SK-N-SH (cell line): Measurements from ENCODE around the gene CHST12. TPM values are rescaled to one million over a fixed set of nuclear protein-coding genes. Genes with fewer than 3 reads are reported as not detected.

Experiments
- CTCF ChIA-PET: fragments of 300-600, 350-600 bp; formaldehyde crosslinking; extraction: SDS; loops from one replicate; lab custom pipeline; 2021; lab: Yijun Ruan, JAX
- POLR2A ChIA-PET: fragments of 350-600 bp; sonication (Branson Sonifier 250); formaldehyde crosslinking; extraction: SDS; loops from one replicate; lab custom pipeline; 2020; ENCODE audit warnings: antibody characterized with exemption, inconsistent platforms; lab: Yijun Ruan, JAX
- DNase-seq: peaks from one replicate; pipeline ENCODE4 v3.0.0; 2012
- H2AFZ ChIP-seq: fragments of 200-600 bp; sonication (generic); 2 replicates; pipeline ENCODE4 v1.8.1; 2016; ENCODE audit warnings: antibody characterized with exemption, mild to moderate bottlenecking, low read depth
- H3F3A ChIP-seq: fragments of 200-600 bp; sonication (generic); replicated peaks from 2 replicates; pipeline ENCODE3; 2016; ENCODE audit warnings: antibody characterized with exemption, mild to moderate bottlenecking; ENCODE audit not compliant: insufficient read depth
- H3K27ac ChIP-seq, 2 experiments: fragments of 200-500 bp in 1 of 2; fragments of 200-600 bp in 1 of 2; sonication (Bioruptor generic) in 1 of 2; sonication (generic), shearing (Covaris generic) in 1 of 2; 2 replicates each; pipeline versions ENCODE4 v1.5.1 to v1.6.1; 2014 to 2016; ENCODE audit warnings: low read depth in 2 of 2, inconsistent platforms in 1 of 2, low read length in 1 of 2, mild to moderate bottlenecking in 1 of 2, mixed read lengths in 1 of 2
- H3K27me3 ChIP-seq: fragments of 200-600 bp; sonication (generic), shearing (Covaris generic); 2 replicates; pipeline ENCODE4 v1.6.1; 2016; ENCODE audit warnings: mixed run types; ENCODE audit not compliant: insufficient read depth
- H3K36me3 ChIP-seq, 2 experiments: fragments of 200-500 bp in 1 of 2; fragments of 200-600 bp in 1 of 2; sonication (Bioruptor generic) in 1 of 2; sonication (generic) in 1 of 2; replicated peaks in 1 of 2; 2 replicates each; pipeline versions ENCODE3 to v1.5.1; 2014 to 2016; ENCODE audit warnings: low read length in 1 of 2, mild to moderate bottlenecking in 1 of 2; ENCODE audit not compliant: insufficient read depth in 2 of 2, control insufficient read depth in 1 of 2
- H3K4me1 ChIP-seq, 2 experiments: fragments of 200-500 bp in 1 of 2; fragments of 200-600 bp in 1 of 2; sonication (Bioruptor generic) in 1 of 2; sonication (generic), shearing (Covaris generic) in 1 of 2; 2 replicates each; pipeline versions ENCODE4 v1.5.1 to v1.6.1; 2014 to 2016; ENCODE audit warnings: low read depth in 1 of 2, low read length in 1 of 2, mixed run types in 1 of 2; ENCODE audit not compliant: insufficient read depth in 2 of 2, control insufficient read depth in 1 of 2
- H3K4me2 ChIP-seq: fragments of 200-600 bp; sonication (generic), shearing (Covaris generic); 2 replicates; pipeline ENCODE4 v1.6.1; 2017; ENCODE audit warnings: mixed run types
- H3K4me3 ChIP-seq, 2 experiments: fragments of 200-500 bp in 1 of 2; fragments of 200-600 bp in 1 of 2; sonication (Bioruptor generic) in 1 of 2; sonication (generic), shearing (Covaris generic) in 1 of 2; 2 replicates each; pipeline versions ENCODE4 v1.5.1 to v1.8.1; 2014 to 2016; ENCODE audit warnings: low read depth in 2 of 2, inconsistent platforms in 1 of 2, low read length in 1 of 2, mild to moderate bottlenecking in 1 of 2, mixed read lengths in 1 of 2, moderate library complexity in 1 of 2
- H3K79me2 ChIP-seq: fragments of 200-600 bp; sonication (generic); 2 replicates; pipeline ENCODE4 v1.8.1; 2017; ENCODE audit warnings: mild to moderate bottlenecking; ENCODE audit not compliant: insufficient read depth
- H3K9ac ChIP-seq: fragments of 200-600 bp; sonication (generic); 2 replicates; pipeline ENCODE4 v1.6.1; 2017; ENCODE audit warnings: mixed run types
- H3K9me2 ChIP-seq: fragments of 200-600 bp; sonication (generic); 2 replicates; pipeline ENCODE4 v1.6.1; 2017; ENCODE audit warnings: mixed run types
- H3K9me3 ChIP-seq: fragments of 200-600 bp; sonication (generic); 2 replicates; pipeline ENCODE4 v1.6.1; 2017; ENCODE audit warnings: mixed run types, mild to moderate bottlenecking, moderate library complexity
- H4K20me1 ChIP-seq: fragments of 200-600 bp; sonication (generic); 2 replicates; pipeline ENCODE4 v1.6.1; 2017; ENCODE audit warnings: mild to moderate bottlenecking, mixed run types; ENCODE audit not compliant: insufficient read depth
- CHD2 ChIP-seq: fragments of 150-350 bp; IDR thresholded peaks from 2 replicates; pipeline ENCODE4 v1.6.1; 2018; ENCODE audit warnings: low read length; ENCODE audit not compliant: partially characterized antibody
- CTCF ChIP-seq: fragments of 200-600 bp; sonication (generic); IDR thresholded peaks from 2 replicates; pipeline ENCODE4 v1.6.1; 2017; ENCODE audit warnings: antibody characterized with exemption, mild to moderate bottlenecking, moderate library complexity
- EP300 ChIP-seq, 2 experiments: IDR thresholded peaks; 2 replicates each; pipeline versions ENCODE4 v1.4.0 to v1.6.1; 2012; ENCODE audit warnings: borderline replicate concordance in 1 of 2, low read depth in 1 of 2, low read length in 1 of 2
- FOXJ3 ChIP-seq: sonication (generic); formaldehyde crosslinking; IDR thresholded peaks from 2 replicates; pipeline ENCODE4 v1.5.1; 2020; ENCODE audit warnings: mild to moderate bottlenecking, missing genetic modification reagents
- GABPA ChIP-seq: IDR thresholded peaks from 2 replicates; pipeline ENCODE4 v1.4.0; 2012; ENCODE audit warnings: low read depth, mild to moderate bottlenecking
- GATA2 ChIP-seq: sonication (generic); formaldehyde crosslinking; IDR thresholded peaks from 2 replicates; pipeline ENCODE4 v1.5.0; 2020; ENCODE audit warnings: mild to moderate bottlenecking, missing genetic modification reagents
- JUND ChIP-seq: IDR thresholded peaks from 2 replicates; pipeline ENCODE4 v1.4.0; 2012
- POLR2AphosphoS5 ChIP-seq: IDR thresholded peaks from 2 replicates; pipeline ENCODE4 v1.6.1; 2012; ENCODE audit warnings: low read depth, low read length
- RCOR1 ChIP-seq: fragments of 150-350 bp; IDR thresholded peaks from 2 replicates; pipeline ENCODE4 v1.6.1; 2017; ENCODE audit warnings: antibody characterized with exemption, low read length
- RFX5 ChIP-seq: IDR thresholded peaks from 2 replicates; pipeline ENCODE4 v1.6.1; 2012; ENCODE audit warnings: mild to moderate bottlenecking, improper control_type of control experiment, low read length
- RXRA ChIP-seq: IDR thresholded peaks from 2 replicates; pipeline ENCODE4 v1.4.0; 2012; ENCODE audit warnings: low read depth, mild to moderate bottlenecking, borderline replicate concordance
- SIN3A ChIP-seq: IDR thresholded peaks from 2 replicates; pipeline ENCODE4 v1.6.1; 2012; ENCODE audit warnings: low read depth, mild to moderate bottlenecking, low read length, moderate library complexity, borderline replicate concordance
- SMC3 ChIP-seq: IDR thresholded peaks from 2 replicates; pipeline ENCODE4 v1.6.1; 2012; ENCODE audit warnings: low read depth, low read length, improper control_type of control experiment
- TEAD4 ChIP-seq: IDR thresholded peaks from 2 replicates; pipeline ENCODE4 v1.4.0; 2012; ENCODE audit warnings: mild to moderate bottlenecking, borderline replicate concordance; ENCODE audit not compliant: insufficient read depth
- USF2 ChIP-seq: fragments of 150-350 bp; IDR thresholded peaks from 2 replicates; pipeline ENCODE4 v1.6.1; 2017; ENCODE audit warnings: antibody characterized with exemption, low read length, low read depth, borderline replicate concordance
- WGBS: methylation state at CpG from one replicate; pipeline ENCODE4 v1.1.6; 2017; ENCODE audit warnings: low lambda C conversion rate; 5-methylcytosine and 5-hydroxymethylcytosine counted together
- polyA plus RNA-seq, 3 experiments: library from polyadenylated mRNA; depleted of rRNA; stranded (reverse); fragments of >200 nt; gene quantifications; 2 replicates each; pipeline ENCODE4 v1.2.3, GENCODE V29; 2012
- TF ChIP-seq, protein P1 (sequence below): fragments of 150-350 bp; IDR thresholded peaks from 2 replicates; pipeline ENCODE4 v1.6.1; 2016; ENCODE audit warnings: mild to moderate bottlenecking, low read depth, low read length
- TF ChIP-seq, protein P2 (sequence below): IDR thresholded peaks from 2 replicates; pipeline ENCODE4; 2012
- TF ChIP-seq, protein P3 (sequence below): IDR thresholded peaks from 2 replicates; pipeline ENCODE4 v1.4.0; 2012; ENCODE audit warnings: low read depth, borderline replicate concordance
- TF ChIP-seq, protein P4 (sequence below): IDR thresholded peaks from 2 replicates; pipeline ENCODE4 v1.4.0; 2012; ENCODE audit warnings: low read depth, borderline replicate concordance

CHST12 gene
- polyA plus RNA-seq, 1 of the 3 experiments (the other 2 are of a cell fraction), result 32.7 TPM

DNA sequence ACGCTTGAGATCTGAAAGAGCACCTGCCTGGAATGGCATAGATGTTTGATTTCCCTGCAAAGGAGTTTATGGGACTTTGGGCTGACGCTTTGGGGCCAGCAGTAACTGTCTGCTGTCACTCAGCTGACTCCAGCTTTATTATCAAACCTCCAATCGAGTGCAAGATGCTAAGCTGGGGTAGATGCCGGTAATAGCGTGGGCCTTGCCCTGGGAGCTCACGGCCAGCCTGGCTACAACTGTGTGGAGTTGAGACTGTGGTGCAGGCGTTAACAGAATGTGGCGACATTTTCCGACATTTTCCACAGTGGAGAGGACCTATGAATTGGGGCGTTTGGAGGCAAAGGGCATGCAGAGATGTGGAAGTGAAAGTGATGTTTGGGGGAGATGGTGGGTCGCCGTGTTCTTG is 1.3 kb downstream of the CHST12 start:
- Histone ChIP-seq H3K9me3 (no peaks in the 10 kb centered on the region), H3K36me3 (no peaks in the 10 kb centered on the region), H3K27me3 (no peaks in the 10 kb centered on the region), H3F3A (peaks cover 28% of the 10 kb centered on the region), H2AFZ (no peak overlapping the region), H3K9ac (peak overlapping the region; percentile 71), H3K4me2 (peak overlapping the region; percentile 93), H3K9me2 (no peaks in the 10 kb centered on the region), H3K4me1 (peaks cover 7 to 39% of the 10 kb centered on the region in 2 experiments; a peak in 2 of 4 replicates), H4K20me1 (peaks cover 10% of the 10 kb centered on the region; the same call in 1 of the 2 replicates), H3K4me3 (peak overlapping the region; percentile 66 to 76), H3K27ac (peak overlapping the region in 1 of 2 experiments; percentile 65; a peak in 2 of 4 replicates), H3K79me2 (peaks cover 39% of the 10 kb centered on the region)
- DNase-seq, result no peak
- TF ChIP-seq SMC3 (no peak), USF2 (no peak), SIN3A (no peak), RFX5 (no peak), TEAD4 (no peak), JUND (no peak), GATA2 (CRISPR knock-in tag) (no peak), GABPA (no peak), RCOR1 (no peak), RXRA (no peak), FOXJ3 (CRISPR knock-in tag) (no peak), CHD2 (no peak), EP300 (IDR thresholded peaks at IDR 0.05; ENCODE audit: borderline replicate concordance in 1 of 2, low read depth in 1 of 2, low read length in 1 of 2) (no peak), POLR2AphosphoS5 (no peak), CTCF (no peak)
- TF ChIP-seq, protein P1, sequence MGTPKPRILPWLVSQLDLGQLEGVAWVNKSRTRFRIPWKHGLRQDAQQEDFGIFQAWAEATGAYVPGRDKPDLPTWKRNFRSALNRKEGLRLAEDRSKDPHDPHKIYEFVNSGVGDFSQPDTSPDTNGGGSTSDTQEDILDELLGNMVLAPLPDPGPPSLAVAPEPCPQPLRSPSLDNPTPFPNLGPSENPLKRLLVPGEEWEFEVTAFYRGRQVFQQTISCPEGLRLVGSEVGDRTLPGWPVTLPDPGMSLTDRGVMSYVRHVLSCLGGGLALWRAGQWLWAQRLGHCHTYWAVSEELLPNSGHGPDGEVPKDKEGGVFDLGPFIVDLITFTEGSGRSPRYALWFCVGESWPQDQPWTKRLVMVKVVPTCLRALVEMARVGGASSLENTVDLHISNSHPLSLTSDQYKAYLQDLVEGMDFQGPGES, result no peak
- TF ChIP-seq, protein P2, sequence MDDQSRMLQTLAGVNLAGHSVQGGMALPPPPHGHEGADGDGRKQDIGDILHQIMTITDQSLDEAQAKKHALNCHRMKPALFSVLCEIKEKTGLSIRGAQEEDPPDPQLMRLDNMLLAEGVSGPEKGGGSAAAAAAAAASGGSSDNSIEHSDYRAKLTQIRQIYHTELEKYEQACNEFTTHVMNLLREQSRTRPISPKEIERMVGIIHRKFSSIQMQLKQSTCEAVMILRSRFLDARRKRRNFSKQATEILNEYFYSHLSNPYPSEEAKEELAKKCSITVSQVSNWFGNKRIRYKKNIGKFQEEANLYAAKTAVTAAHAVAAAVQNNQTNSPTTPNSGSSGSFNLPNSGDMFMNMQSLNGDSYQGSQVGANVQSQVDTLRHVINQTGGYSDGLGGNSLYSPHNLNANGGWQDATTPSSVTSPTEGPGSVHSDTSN, result no peak
- TF ChIP-seq, protein P3, sequence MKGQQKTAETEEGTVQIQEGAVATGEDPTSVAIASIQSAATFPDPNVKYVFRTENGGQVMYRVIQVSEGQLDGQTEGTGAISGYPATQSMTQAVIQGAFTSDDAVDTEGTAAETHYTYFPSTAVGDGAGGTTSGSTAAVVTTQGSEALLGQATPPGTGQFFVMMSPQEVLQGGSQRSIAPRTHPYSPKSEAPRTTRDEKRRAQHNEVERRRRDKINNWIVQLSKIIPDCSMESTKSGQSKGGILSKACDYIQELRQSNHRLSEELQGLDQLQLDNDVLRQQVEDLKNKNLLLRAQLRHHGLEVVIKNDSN, result no peak
- TF ChIP-seq, protein P4, sequence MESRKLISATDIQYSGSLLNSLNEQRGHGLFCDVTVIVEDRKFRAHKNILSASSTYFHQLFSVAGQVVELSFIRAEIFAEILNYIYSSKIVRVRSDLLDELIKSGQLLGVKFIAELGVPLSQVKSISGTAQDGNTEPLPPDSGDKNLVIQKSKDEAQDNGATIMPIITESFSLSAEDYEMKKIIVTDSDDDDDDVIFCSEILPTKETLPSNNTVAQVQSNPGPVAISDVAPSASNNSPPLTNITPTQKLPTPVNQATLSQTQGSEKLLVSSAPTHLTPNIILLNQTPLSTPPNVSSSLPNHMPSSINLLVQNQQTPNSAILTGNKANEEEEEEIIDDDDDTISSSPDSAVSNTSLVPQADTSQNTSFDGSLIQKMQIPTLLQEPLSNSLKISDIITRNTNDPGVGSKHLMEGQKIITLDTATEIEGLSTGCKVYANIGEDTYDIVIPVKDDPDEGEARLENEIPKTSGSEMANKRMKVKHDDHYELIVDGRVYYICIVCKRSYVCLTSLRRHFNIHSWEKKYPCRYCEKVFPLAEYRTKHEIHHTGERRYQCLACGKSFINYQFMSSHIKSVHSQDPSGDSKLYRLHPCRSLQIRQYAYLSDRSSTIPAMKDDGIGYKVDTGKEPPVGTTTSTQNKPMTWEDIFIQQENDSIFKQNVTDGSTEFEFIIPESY, result no peak
- POLR2A ChIA-PET, result no interaction called here
- WGBS, result 79% methylated on average over 12 of the region's 12 CpGs
- CTCF ChIA-PET, result interaction anchor here (0.8 to 4.9 kb wide), 9 partner anchors 13 to 266 kb away, joined by 3 to 23 read pairs (median 5); no protein-coding TSS in a partner anchor
